ENCODE results near the gene C4orf50.

GRCh38 chr4:5919571-5919970 is 98.7 kb downstream of the C4orf50 start:
- TF ChIP-seq TAF1 (IDR thresholded peaks at IDR 0.05; ENCODE audit: borderline replicate concordance, insufficient read depth, low read length) (no peak), POLR2AphosphoS5 (IDR thresholded peaks at IDR 0.05; ENCODE audit: low read depth, low read length) (no peak), REST (IDR thresholded peaks at IDR 0.05; ENCODE audit: insufficient read depth in 1 of 2, low read depth in 2 of 2, low read length in 2 of 2) (no peak), SIN3A (IDR thresholded peaks at IDR 0.05; ENCODE audit: borderline replicate concordance, insufficient read depth, low read length) (no peak)

Data from PFSK-1 (cell line).